PC-9 (cell line): Measurements from ENCODE around the gene VAV2. TPM values are rescaled to one million over a fixed set of nuclear protein-coding genes. Genes with fewer than 3 reads are reported as not detected.

Experiments used
- BruUV-seq: library from RNA; stranded (reverse); fragments of 400-500 nt; replicated peaks from 2 replicates; lab custom pipeline; 2021; lab: Mats Ljungman, UMichigan
- CTCF ChIA-PET: fragments of 300-600 bp; sonication (Branson Sonifier 250); formaldehyde crosslinking; loops from one replicate; lab custom pipeline; 2022; ENCODE audit warnings: antibody characterized with exemption; lab: Charles Lee
- POLR2A ChIA-PET: fragments of 300-600 bp; sonication (Branson Sonifier 250); formaldehyde crosslinking; loops from one replicate; lab custom pipeline; 2022; ENCODE audit warnings: antibody characterized with exemption; ENCODE audit not compliant: unreplicated experiment; lab: Charles Lee
- DNase-seq, 2 experiments: peaks; one replicate each; pipeline versions ENCODE4 v3.0.0 to v3.0.0-alpha.2; 2015 to 2022; ENCODE audit warnings: mixed read lengths in 1 of 2
- H2AFZ ChIP-seq: fragments of 200-600 bp; sonication (generic); 2 replicates; pipeline ENCODE4 v1.8.1; 2017; ENCODE audit warnings: antibody characterized with exemption
- H3F3A ChIP-seq: fragments of 200-600 bp; sonication (generic); 2 replicates; pipeline ENCODE4 v1.8.1; 2017; ENCODE audit warnings: antibody characterized with exemption, mild to moderate bottlenecking, low read depth; ENCODE audit not compliant: insufficient read depth
- H3K27ac ChIP-seq: fragments of 200-600 bp; sonication (generic); 2 replicates; pipeline ENCODE4 v1.6.1; 2016; ENCODE audit warnings: mixed run types
- H3K27me3 ChIP-seq: fragments of 200-600 bp; sonication (generic); 2 replicates; pipeline ENCODE4 v1.6.1; 2016; ENCODE audit warnings: low read depth, mixed run types; ENCODE audit not compliant: insufficient read depth
- H3K36me3 ChIP-seq: fragments of 200-600 bp; sonication (generic); 2 replicates; pipeline ENCODE4 v1.6.1; 2016; ENCODE audit warnings: low read depth, mixed run types
- H3K4me1 ChIP-seq: fragments of 200-600 bp; sonication (generic); replicated peaks from 2 replicates; pipeline ENCODE4 v1.6.1; 2016; ENCODE audit warnings: mixed run types; ENCODE audit not compliant: insufficient read depth
- H3K4me2 ChIP-seq: fragments of 200-600 bp; sonication (generic); 2 replicates; pipeline ENCODE4 v1.6.1; 2017; ENCODE audit warnings: mixed run types
- H3K4me3 ChIP-seq: fragments of 200-600 bp; sonication (generic); 2 replicates; pipeline ENCODE4 v1.6.1; 2016; ENCODE audit warnings: mixed run types
- H3K79me2 ChIP-seq: fragments of 200-600 bp; sonication (generic); 2 replicates; pipeline ENCODE4 v1.6.1; 2017; ENCODE audit warnings: low read depth, mixed run types
- H3K9me2 ChIP-seq: fragments of 200-600 bp; sonication (generic); 2 replicates; pipeline ENCODE4 v1.8.1; 2017; ENCODE audit warnings: mild to moderate bottlenecking; ENCODE audit not compliant: insufficient read depth
- H3K9me3 ChIP-seq: fragments of 200-600 bp; sonication (generic); 2 replicates; pipeline ENCODE4 v1.8.1; 2016; ENCODE audit warnings: low read depth; ENCODE audit not compliant: insufficient read depth
- H4K20me1 ChIP-seq: fragments of 200-600 bp; sonication (generic); 2 replicates; pipeline ENCODE4 v1.8.1; 2017; ENCODE audit not compliant: insufficient read depth
- EZH2 ChIP-seq: fragments of 200-600 bp; sonication (generic); IDR thresholded peaks from 2 replicates; pipeline ENCODE4 v1.8.0; 2017; ENCODE audit warnings: antibody characterized with exemption, low read depth
- intact Hi-C: fragments of 100-400 bp; cut with micrococcal nuclease; formaldehyde crosslinking; loops from one replicate; pipeline ENCODE4 v1.10.0; 2022; ENCODE audit not compliant: unreplicated experiment
- total RNA-seq: library from RNA; stranded (reverse); gene quantifications from 2 replicates; pipeline ENCODE4 v1.2.3, GENCODE V29; 2021
- TF ChIP-seq, protein P1 (sequence below): fragments of 200-600 bp; sonication (generic); conservative IDR thresholded peaks from 2 replicates; pipeline ENCODE4 v1.6.1; 2017; ENCODE audit warnings: mixed run types, antibody characterized with exemption, mild to moderate bottlenecking, moderate library complexity

Gene VAV2
- total RNA-seq, 1 experiment from 2014 or later: 36.5 TPM

GRCh38 chr9:133955821-133956411, 36.2 kb downstream of the VAV2 start:
- Histone ChIP-seq H3F3A (no peaks in the 10 kb centered on the region), H3K4me3 (no peak overlapping the region), H3K4me1 (no peaks in the 10 kb centered on the region), H3K4me2 (no peak overlapping the region), H3K9me2 (no peaks in the 10 kb centered on the region), H3K79me2 (0 out of 2 replicates have a peak, but pooled peaks cover under 1% of the 10 kb centered on the region), H3K36me3 (no peaks in the 10 kb centered on the region), H4K20me1 (peaks cover 53% of the 10 kb centered on the region), H3K9me3 (no peaks in the 10 kb centered on the region), H3K27ac (no peak overlapping the region), H2AFZ (no peak overlapping the region), H3K27me3 (no peaks in the 10 kb centered on the region)
- no peak for TF ChIP-seq EZH2
- TF ChIP-seq, protein P1, sequence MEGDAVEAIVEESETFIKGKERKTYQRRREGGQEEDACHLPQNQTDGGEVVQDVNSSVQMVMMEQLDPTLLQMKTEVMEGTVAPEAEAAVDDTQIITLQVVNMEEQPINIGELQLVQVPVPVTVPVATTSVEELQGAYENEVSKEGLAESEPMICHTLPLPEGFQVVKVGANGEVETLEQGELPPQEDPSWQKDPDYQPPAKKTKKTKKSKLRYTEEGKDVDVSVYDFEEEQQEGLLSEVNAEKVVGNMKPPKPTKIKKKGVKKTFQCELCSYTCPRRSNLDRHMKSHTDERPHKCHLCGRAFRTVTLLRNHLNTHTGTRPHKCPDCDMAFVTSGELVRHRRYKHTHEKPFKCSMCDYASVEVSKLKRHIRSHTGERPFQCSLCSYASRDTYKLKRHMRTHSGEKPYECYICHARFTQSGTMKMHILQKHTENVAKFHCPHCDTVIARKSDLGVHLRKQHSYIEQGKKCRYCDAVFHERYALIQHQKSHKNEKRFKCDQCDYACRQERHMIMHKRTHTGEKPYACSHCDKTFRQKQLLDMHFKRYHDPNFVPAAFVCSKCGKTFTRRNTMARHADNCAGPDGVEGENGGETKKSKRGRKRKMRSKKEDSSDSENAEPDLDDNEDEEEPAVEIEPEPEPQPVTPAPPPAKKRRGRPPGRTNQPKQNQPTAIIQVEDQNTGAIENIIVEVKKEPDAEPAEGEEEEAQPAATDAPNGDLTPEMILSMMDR: no peak
- CTCF ChIA-PET: interaction anchor here (0.7 kb wide), 1 partner anchor 32 kb away, joined by 3 read pairs; no protein-coding TSS in a partner anchor
- DNase-seq: no peak
- POLR2A ChIA-PET: no interaction called here
- intact Hi-C loops: no loop called here
- BruUV-seq: no TSS peak

DNA sequence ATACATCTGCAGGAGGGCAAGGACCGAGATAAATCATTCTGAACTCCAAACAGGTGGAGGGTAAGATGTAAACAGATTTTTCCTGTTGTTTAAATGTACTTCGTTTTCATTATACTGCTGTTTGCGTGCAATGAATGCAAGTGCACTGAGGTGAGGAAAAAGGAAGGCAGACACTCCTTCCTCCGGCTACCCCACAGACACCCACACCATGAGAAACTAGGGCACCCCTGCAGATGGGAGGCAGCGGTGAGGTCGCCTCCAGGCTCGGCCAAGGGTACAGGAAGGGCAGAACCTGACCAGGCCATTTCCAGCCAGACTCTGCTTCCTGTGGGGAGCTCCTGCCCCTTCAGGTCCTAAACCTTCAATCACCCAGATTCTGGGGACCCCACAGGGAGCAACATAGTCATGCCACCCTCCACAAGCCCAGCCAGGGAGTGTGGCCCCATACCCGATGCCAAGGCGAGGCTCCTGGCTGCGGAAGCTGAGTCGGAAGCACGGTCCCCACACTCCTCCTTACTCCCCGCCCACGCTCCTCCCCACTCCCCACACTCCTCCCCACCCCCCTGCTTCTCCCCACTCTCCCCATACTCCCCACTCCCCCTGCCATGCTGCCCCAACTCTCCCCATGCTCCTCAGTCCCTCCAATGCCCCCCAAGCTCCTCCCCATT, 37.1 kb downstream of the VAV2 start:
- peaks cover 52% of the 10 kb centered on the region for H4K20me1 ChIP-seq
- POLR2A ChIA-PET: no interaction called here
- CTCF ChIA-PET: interaction anchor here (0.7 kb wide), 1 partner anchor 31 kb away, joined by 3 read pairs; no protein-coding TSS in a partner anchor

DNA sequence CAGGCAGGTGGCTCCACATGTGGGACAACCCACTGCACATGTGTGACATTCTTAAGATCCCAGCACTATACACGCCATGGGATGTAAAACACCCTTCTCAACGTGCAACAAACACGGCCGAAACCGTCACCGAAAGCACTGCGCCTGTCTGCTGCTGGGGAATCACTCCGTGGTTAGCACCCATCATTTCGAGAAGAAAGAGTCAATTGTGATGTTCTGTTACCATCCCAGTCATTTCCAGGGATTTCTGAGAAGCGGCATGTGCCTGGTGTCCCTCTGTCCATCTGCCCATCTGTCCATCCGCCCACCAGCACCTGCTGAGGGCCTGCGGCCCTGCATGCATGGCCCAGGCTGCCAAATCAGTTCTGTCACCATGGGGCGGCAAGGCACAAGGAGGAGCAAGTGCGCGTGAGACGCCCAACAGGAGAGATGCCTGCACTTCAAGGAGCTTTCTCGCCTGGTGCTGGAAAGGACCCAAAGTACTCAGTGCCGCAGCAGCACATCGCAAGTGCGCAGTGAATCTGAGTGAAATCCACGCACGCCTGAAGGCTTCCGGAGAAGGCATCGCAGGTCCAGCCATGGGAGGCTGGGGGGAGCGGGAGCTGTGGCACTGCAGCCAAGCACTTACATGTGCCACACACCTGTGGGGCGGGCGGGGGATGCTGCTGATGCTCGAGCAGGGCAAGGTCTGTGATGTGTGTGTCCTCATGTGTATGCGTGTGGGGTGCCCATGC, 38.0 kb downstream of the VAV2 start:
- H3K27me3 ChIP-seq: no peaks in the 10 kb centered on the region
- H3F3A ChIP-seq: no peaks in the 10 kb centered on the region
- H3K4me2 ChIP-seq: no peak overlapping the region
- DNase-seq: no peak
- no peak overlapping the region for H3K27ac ChIP-seq
- intact Hi-C loops: no loop called here
- no TSS peak for BruUV-seq
- no peaks in the 10 kb centered on the region for H3K4me1 ChIP-seq
- POLR2A ChIA-PET: no interaction called here
- H2AFZ ChIP-seq: no peak overlapping the region
- H3K9me3 ChIP-seq: no peaks in the 10 kb centered on the region
- CTCF ChIA-PET: no interaction called here
- no peaks in the 10 kb centered on the region for H3K79me2 ChIP-seq
- H3K9me2 ChIP-seq: no peaks in the 10 kb centered on the region
- TF ChIP-seq EZH2: no peak
- TF ChIP-seq, protein P1: no peak
- peaks cover 52% of the 10 kb centered on the region for H4K20me1 ChIP-seq
- no peak overlapping the region for H3K4me3 ChIP-seq
- no peaks in the 10 kb centered on the region for H3K36me3 ChIP-seq

More for the DNA sequence above, 37.1 kb downstream of the VAV2 start:
- H3K27me3 ChIP-seq: no peaks in the 10 kb centered on the region
- DNase-seq: no peak
- H3K4me1 ChIP-seq: no peaks in the 10 kb centered on the region
- H3K9me2 ChIP-seq: no peaks in the 10 kb centered on the region
- H3K79me2 ChIP-seq: no peaks in the 10 kb centered on the region
- H3K9me3 ChIP-seq: no peaks in the 10 kb centered on the region
- H2AFZ ChIP-seq: no peak overlapping the region
- no peak overlapping the region for H3K27ac ChIP-seq
- no peaks in the 10 kb centered on the region for H3K36me3 ChIP-seq
- intact Hi-C loops: no loop called here
- H3K4me3 ChIP-seq: no peak overlapping the region
- no peaks in the 10 kb centered on the region for H3F3A ChIP-seq
- no TSS peak for BruUV-seq
- no peak overlapping the region for H3K4me2 ChIP-seq
- no peak for TF ChIP-seq EZH2
- TF ChIP-seq, protein P1: no peak
